8988T (cell line): Measurements from ENCODE around the gene RYR3.

Experiments
- DNase-seq: peaks from one replicate; pipeline ENCODE4 v3.0.0; 2011

RYR3 gene

GRCh38 chr15:33310481-33311311 lies at the start of gene RYR3:
Gene RYR3, plus strand, starts transcription at chr15:33310967. Its CDS starts 79 bp downstream, at chr15:33311046.
- no peak for DNase-seq

DNA sequence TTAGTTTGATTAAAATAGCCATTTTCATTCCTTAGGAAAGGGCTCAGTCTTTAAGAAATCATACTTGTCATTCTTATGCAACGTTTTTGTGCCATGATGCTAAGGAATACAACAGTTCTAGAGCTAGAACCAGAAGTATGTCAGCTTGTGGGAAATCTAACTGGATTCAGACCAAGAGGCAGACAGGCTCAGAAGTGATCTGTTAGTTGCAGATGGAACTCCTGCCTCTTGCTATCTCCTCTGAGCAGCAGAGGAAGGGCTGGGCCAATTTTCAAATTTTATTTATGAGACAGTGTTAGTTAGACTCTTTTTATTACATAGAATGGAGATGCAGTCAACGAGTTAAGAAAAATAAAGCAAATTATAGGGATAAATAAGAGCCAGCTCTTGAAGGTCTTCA lies 48.5 kb upstream of the RYR3 start:
- DNase-seq: no peak

DNA sequence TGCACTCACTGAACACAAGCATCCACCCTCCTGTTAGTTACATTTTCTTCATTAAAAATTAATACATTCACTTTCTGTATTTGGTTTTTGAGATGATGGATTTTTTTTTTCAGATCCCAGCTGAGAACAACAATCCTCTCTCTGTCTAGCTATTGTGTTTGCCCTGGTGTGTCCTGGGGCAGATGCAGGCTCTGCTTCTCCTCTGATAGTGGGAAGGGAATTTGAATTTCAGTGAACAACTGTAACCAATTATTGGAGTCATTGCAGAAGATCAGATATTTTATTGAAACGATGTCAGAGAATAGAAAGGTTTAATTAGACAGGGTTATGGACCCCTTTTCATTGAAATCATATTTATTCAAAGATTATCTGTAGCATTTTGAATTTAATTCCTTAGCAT lies 33.1 kb upstream of the RYR3 start:
- DNase-seq: no peak

GRCh38 chr15:33278816-33279612 lies 31.8 kb upstream of the RYR3 start:
- no peak for DNase-seq

DNA sequence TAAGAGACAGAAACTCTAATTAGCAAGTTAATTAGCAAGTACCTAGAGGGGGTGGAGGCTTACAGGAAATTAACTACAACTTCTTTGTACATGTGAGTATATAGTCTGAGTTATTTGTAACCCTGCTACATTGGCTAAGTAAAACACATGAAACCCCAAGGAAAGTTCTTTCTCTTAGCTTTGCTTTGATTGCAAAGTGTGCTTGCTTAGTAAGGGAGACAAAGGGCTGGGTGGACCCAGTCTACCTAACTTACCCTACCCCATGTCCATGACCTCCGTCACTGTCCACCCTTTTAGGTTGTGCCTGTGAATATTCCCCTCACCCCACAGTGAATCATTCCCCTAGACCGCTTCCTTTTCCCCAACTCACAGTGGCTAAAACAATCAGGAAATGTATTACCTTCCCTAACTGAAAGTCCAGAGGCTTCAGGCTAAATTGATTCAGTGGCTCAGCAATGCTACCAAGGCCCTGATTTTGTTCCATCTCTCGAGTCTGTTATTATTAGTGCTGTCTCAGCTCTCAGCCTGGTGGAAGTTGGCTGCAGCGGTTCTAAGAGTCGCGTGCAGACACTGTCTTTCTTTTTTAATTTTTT lies 31.1 kb upstream of the RYR3 start:
- no peak for DNase-seq

DNA sequence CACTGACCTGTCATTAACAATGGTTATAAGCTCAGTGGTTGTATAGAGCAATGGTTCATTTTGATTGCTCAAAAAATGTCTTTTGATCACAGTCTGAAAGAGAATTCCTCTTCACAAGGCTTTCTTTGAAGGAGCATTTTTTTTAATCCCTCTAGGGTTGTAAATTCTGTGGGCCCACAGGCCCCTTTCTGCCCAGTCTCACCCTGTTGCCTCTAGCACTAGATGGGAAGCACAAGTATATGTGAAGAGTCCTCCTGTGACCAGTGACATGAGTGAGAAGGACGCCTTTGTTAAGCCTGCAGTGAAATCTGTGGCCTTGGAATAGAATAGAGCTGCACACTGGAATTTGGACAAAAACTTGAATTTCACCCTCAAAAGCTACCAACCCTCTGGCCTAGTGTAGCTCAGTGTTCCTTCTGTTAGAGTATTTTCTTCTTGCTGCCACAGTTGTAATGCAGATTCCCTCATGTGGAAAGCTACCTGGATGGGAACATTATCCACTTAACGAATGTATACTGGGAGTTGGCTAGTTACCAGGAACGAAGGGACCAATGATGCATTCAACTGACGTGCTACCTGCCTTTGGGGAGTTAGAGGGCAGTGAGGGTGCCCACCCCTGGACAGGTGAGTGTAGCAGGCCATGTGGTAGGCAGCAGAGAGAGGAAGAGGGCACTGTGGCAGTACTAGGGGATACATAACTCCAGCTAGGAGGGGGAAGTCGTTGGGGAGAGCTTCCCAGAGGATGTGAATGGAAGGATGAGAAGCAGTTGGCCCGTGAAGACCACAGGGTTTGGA lies 28.3 kb upstream of the RYR3 start:
- no peak for DNase-seq

GRCh38 chr15:33283576-33283975 lies 27.2 kb upstream of the RYR3 start:
- no peak for DNase-seq

DNA sequence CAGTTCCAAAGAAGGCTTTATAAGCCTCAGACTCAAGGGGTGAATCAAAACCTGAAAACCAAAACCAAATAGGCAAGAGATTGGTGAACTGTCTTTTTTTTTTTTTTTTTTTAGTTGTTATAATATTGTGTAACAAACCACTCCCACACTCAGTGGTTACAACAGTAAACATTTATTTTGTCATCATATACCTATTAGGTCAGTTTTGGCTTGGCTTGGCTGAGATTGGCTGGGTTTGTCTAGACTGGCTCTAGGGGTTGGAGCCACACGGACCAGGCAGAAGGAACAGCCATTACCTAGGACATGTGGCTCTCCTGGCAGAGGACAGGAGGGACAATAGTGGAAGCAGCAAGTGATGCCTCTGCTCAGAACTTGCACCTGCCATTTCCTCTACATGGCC lies 26.4 kb upstream of the RYR3 start:
- no peak for DNase-seq

GRCh38 chr15:33292717-33293307 lies 18.0 kb upstream of the RYR3 start:
- DNase-seq: no peak

GRCh38 chr15:33293713-33294334 lies 16.9 kb upstream of the RYR3 start:
- no peak for DNase-seq

GRCh38 chr15:33296050-33296449 lies 14.7 kb upstream of the RYR3 start:
- DNase-seq: no peak

- DNase-seq: no peak
Observed at GRCh38 chr15:33296856-33297255, 13.9 kb upstream of the RYR3 start.

DNA sequence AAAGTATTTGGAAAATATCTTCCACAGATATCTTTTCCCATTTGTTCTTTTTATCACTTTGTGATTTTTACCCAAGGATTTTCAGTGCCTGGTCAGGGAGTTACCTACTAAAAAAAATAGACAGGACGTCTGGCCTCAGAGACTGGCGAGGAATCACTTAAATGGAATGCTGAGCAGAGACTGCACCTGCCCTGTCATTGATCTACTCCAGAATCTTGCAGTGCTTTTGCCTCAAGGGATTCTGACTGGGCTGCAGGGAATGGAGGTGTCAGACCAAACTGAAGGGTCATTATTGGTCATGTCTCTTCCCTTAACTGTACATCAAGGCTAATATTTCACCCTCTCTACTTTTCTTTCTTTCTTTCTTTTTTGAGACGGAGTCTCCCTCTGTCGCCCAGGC lies 12.1 kb upstream of the RYR3 start:
- no peak for DNase-seq

GRCh38 chr15:33304924-33305323 lies 5.8 kb upstream of the RYR3 start:
- DNase-seq: no peak

GRCh38 chr15:33309602-33310276 lies 1.0 kb upstream of the RYR3 start:
- DNase-seq: no peak

GRCh38 chr15:33311312-33311971 lies 675 bp downstream of the RYR3 start:
- no peak for DNase-seq

- DNase-seq: no peak
Observed at GRCh38 chr15:33313491-33313890, 2.7 kb downstream of the RYR3 start.

GRCh38 chr15:33314069-33314468 lies 3.3 kb downstream of the RYR3 start:
- no peak for DNase-seq

GRCh38 chr15:33315044-33315443 lies 4.3 kb downstream of the RYR3 start:
- DNase-seq: no peak

GRCh38 chr15:33317896-33318295 lies 7.1 kb downstream of the RYR3 start:
- no peak for DNase-seq

DNA sequence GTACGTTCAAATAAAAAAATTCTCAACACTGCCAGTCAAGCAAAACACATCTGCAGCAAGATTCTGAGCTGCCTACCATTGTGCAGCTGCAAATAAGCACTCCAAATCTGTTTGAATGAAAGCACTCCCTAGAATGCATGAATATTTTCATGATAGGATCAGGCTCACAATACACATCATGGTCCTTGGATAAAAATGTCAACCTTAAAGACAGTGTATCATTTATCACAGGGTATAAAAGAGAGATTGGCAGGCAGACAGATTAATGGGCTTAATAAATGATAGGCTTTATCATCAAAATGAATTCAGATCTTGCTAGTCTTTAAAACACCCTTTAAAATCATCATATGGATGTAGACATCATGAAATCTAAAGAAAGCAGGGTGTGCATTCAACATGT lies 9.2 kb downstream of the RYR3 start:
- no peak for DNase-seq
